Measurements from ENCODE around the gene MYH9.

DNA sequence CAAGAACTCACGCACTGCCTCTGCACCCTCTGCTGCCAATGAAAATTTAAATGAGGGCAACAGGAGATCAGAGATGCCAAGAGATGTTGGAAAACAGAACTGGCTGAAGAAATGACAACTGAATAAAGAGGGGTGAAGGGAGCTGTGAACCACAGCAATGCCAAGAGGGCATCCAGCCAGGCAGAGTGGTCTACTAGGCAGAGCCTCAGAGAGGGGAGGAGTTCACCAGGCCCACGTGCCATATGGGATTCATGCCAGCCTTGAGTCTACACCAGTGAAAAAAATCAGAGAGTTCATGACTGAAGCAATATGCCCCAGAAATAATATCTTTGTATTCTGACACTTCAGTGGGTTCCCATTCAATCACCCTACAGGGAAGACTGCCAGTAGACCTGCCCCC lies 152.8 kb downstream of the MYH9 start:
- TF ChIP-seq EZH2 (IDR thresholded peaks at IDR 0.05; ENCODE audit: low read depth, unreplicated experiment): no peak
- TF ChIP-seq, protein P1, sequence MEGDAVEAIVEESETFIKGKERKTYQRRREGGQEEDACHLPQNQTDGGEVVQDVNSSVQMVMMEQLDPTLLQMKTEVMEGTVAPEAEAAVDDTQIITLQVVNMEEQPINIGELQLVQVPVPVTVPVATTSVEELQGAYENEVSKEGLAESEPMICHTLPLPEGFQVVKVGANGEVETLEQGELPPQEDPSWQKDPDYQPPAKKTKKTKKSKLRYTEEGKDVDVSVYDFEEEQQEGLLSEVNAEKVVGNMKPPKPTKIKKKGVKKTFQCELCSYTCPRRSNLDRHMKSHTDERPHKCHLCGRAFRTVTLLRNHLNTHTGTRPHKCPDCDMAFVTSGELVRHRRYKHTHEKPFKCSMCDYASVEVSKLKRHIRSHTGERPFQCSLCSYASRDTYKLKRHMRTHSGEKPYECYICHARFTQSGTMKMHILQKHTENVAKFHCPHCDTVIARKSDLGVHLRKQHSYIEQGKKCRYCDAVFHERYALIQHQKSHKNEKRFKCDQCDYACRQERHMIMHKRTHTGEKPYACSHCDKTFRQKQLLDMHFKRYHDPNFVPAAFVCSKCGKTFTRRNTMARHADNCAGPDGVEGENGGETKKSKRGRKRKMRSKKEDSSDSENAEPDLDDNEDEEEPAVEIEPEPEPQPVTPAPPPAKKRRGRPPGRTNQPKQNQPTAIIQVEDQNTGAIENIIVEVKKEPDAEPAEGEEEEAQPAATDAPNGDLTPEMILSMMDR (conservative IDR thresholded peaks at IDR 0.05; ENCODE audit: low read depth in 2 of 2): no peak
- no peak for TF ChIP-seq POLR2AphosphoS5 (IDR thresholded peaks at IDR 0.05; ENCODE audit: low read depth)
- TF ChIP-seq, protein P2, sequence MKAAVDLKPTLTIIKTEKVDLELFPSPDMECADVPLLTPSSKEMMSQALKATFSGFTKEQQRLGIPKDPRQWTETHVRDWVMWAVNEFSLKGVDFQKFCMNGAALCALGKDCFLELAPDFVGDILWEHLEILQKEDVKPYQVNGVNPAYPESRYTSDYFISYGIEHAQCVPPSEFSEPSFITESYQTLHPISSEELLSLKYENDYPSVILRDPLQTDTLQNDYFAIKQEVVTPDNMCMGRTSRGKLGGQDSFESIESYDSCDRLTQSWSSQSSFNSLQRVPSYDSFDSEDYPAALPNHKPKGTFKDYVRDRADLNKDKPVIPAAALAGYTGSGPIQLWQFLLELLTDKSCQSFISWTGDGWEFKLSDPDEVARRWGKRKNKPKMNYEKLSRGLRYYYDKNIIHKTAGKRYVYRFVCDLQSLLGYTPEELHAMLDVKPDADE (IDR thresholded peaks at IDR 0.05): no peak
- no peak for TF ChIP-seq EZH2phosphoT487 (IDR thresholded peaks at IDR 0.05; ENCODE audit: unreplicated experiment)
- TF ChIP-seq, protein P3, sequence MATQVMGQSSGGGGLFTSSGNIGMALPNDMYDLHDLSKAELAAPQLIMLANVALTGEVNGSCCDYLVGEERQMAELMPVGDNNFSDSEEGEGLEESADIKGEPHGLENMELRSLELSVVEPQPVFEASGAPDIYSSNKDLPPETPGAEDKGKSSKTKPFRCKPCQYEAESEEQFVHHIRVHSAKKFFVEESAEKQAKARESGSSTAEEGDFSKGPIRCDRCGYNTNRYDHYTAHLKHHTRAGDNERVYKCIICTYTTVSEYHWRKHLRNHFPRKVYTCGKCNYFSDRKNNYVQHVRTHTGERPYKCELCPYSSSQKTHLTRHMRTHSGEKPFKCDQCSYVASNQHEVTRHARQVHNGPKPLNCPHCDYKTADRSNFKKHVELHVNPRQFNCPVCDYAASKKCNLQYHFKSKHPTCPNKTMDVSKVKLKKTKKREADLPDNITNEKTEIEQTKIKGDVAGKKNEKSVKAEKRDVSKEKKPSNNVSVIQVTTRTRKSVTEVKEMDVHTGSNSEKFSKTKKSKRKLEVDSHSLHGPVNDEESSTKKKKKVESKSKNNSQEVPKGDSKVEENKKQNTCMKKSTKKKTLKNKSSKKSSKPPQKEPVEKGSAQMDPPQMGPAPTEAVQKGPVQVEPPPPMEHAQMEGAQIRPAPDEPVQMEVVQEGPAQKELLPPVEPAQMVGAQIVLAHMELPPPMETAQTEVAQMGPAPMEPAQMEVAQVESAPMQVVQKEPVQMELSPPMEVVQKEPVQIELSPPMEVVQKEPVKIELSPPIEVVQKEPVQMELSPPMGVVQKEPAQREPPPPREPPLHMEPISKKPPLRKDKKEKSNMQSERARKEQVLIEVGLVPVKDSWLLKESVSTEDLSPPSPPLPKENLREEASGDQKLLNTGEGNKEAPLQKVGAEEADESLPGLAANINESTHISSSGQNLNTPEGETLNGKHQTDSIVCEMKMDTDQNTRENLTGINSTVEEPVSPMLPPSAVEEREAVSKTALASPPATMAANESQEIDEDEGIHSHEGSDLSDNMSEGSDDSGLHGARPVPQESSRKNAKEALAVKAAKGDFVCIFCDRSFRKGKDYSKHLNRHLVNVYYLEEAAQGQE (IDR thresholded peaks at IDR 0.05; ENCODE audit: unreplicated experiment): no peak
- TF ChIP-seq JUNB (IDR thresholded peaks at IDR 0.05; ENCODE audit: unreplicated experiment): no peak
